HUDEP-2 (cell line): ENCODE measurements around the gene ZNF511.

Source experiments
- DNase-seq, 76 experiments: peaks; one replicate each; lab custom pipeline; 2025; ENCODE audit not compliant: unreplicated experiment in 76 of 76; lab: John Stamatoyannopoulos, UW

The ZNF511 gene

DNA sequence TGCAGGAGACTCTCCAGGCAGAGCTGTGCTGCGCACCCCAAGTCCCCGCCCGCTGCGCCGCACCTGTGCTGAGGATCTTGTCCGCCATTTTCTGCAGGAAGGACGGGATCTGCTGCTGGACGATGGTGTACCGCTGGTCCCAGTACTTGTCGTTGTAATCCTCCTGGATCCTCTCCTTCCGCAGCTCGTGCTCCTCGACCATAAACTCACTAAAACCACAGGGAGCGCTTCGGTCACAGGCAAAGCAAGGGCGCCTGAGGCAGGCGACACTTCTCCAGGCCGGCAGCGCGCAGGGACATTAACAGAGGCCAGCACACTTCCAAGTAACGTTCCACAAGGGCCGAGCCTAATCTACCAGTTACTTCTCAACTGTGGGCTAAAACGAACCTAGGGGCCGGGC is 19.0 kb upstream of the ZNF511 start:
- no peak for DNase-seq

DNA sequence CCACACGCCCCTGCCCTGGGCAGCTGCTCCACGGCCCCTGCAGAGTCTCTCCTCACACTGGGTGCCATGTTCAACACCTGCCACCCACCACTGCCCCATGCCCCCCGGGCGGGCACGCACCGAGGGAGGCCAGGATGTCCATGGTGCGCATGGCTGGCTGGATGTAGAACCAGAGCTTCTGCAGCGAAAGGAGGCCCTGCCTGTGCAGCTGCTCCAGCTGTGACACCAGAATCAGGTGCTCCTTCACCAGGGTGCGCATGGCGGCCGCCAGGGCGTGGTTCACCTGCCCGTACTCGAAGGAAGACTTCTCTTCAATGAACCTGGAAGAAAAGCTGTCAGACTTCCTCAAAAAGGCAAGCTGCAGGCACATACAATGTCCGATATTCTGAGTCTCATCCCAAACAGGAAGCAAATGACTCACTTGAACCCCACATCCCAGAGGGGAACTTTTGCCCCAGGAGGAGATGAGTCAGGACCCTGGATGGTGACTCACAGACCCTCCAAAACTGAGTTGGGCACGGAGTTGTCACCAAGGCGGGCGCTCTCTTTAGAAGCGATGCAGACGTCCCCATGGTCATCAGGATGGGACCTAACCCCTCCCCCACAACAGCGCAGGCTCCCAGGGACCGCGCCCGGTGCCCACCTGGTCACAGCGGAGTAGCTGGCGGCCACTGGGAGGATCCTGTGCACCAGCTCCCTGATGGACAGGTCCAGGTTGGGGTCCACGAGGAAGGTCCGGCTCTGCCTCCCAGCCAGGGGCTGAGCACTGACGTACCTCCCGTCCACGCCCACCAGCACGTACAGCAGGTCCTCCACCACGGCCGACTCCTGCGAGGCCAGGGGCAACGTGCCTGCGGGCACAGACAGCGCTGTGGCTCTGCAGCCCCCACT is 15.6 kb upstream of the ZNF511 start:
- no peak for DNase-seq

DNA sequence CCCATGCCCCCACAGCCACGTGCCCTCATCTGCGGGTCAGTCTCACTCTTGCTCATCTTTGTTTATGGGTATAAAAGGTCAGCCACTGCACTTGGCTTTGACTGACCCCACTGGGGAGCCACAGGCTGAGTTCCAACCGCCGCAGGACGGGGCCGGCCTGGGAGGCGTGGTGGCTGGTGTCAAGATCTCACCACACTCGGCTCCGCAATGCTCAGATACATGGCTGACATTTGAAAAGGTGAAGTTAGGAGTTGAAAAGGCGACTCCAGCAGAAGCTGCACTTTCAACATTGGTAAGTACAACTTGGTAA is 14.9 kb upstream of the ZNF511 start:
- no peak for DNase-seq

DNA sequence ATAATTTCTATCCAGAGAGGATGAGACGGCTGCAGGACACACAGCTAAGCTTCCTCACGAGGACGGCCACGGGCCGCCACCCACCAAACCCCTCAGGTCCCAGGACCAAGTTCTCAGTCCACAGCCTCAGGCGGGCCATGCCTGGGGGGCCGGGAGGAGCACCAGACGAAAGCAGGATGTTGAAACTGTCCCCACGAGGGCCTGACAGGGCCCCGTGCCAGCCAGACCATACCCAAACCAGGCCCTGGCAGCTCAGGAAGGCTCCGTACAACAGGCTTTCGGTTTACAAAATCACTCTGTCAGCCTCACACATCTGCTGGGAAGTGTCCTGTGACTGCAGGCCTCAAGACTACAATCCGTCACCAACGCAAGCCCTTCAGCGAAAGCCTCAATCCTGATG is 14.5 kb upstream of the ZNF511 start:
- DNase-seq, result no peak

DNA sequence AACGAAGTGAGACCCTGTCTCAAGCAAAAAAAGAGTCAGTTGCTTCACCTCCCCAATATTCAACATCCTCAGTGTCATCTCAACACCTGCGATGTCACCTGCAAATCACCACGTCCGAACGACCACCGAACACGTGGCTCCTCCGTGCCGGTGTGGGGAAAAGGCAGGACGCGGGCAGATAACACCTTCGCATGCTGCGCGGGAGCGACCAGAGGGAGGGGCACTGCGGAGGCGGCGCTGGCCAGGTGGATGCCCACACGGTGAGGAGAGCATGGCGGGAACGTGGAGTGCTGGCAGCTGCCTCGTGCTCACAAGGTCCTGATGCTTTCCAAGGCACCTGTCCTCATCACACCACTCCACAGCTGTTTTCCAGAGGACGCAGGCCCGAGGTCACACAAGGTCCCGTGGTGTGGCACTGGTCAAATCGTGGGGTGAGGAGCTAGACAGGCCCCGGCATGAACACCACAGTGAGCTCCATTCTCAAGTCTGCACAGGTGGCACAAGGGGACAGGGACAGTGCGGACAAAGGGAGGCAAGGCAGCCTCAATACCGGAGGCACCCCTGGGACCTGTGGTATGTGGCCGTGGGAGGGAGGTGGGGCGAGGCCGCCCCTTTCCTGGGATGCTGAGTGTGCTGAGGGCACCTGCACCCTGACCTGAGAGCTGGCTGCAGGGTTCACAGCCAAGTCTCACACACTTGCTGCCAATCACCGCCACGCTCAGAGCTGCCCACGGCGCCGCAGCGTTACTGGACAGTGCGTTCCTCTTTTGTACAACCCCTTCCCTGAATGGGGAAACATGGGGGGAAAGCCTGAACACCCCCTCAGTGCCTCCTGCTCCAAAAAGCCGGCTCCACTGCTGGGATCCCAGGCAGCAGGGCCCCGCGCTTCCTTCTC is 13.0 kb upstream of the ZNF511 start:
- no peak for DNase-seq

DNA sequence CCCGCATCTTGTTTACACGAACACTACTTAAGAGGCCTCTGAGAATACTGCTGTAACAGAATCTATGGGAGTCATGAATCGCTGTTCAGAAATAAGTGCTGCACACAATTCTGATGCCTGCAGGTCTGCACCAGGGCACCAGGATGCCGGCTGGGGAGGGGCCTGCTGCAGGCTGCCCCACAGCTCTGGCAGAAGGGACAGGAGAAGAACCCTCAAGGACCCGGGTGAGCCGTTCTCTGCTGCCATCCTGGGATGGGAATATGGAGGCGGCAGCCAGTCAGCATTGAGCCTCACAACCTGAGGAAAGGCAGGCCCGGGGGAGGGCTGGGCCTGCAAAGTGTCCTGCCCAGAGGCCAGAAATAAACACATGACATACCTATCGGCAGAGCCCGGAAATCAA is 11.2 kb upstream of the ZNF511 start:
- no peak for DNase-seq

DNA sequence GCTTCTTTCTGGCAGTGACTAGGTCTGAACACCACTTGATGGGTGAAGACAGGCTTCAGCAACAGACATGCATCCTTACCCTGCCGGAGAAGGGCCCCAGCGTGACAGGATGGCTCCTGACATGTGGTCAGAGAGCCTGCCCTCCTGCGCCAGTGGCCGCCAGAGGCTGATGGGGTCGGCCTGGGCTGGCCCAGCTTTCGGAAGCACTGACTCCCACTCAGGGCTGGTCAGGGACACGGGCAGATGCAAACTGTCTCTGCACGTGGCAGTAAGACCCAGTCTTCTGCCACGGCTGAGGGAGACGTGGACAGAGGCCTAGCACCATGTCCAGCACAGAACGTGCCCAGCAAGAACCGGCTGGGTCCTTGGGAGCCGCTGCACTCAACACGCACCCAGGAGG is 10.2 kb upstream of the ZNF511 start:
- DNase-seq, result no peak

DNA sequence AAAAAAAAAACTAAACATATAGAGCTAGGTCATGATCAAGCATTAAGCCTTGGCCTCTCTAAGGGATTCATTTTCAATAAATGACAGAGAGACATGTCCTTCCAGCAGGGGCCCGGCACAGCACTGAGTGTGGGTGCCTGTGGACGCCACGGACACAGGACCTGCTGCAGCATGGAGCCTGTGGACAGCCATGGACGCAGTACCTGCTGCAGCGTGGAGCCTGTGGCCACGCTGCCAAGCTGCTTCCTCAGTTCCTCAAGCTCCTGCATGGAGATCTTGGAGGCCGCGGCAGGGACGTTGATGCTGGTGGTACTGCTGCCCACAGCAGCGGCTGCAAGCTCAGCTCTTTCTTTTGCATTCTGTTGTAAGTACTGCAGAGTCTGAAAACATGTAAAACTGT is 9.5 kb upstream of the ZNF511 start:
- no peak for DNase-seq

DNA sequence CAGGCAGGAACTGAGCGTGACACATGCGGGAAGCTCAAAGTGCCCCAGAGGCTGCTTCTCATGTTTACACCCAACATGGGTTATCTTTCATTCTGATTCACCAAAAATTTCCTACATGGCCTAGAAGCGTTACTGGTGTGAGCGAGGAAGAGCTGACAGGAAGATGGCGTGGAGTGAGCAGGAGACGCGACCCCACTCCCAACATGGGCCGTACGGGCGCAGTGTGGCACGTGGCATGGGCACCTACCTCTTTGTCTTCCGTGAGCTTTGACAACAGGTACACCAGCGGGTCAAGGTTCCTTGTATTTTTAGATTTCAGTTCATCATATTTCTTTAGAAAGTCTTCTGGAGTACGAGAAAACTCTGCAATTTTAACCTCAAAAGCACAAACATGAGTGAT is 9.0 kb upstream of the ZNF511 start:
- no peak for DNase-seq

DNA sequence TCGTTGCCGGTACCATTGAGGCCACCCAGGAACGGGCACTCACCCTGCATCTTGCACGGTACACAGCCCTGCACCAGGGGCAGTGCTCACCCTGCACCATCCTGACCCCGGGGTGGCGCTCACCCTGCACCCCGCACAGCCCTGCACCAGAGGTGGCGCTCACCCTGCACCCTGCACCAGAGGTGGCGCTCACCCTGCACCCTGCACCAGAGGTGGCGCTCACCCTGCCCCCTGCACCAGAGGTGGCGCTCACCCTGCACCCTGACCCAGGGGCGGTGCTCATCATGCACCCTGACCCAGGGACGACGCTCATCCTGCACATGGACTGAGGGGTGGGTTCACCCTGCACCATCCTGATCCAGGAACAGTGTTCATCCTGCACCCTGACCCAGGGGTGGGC is 6.5 kb upstream of the ZNF511 start:
- no peak for DNase-seq

DNA sequence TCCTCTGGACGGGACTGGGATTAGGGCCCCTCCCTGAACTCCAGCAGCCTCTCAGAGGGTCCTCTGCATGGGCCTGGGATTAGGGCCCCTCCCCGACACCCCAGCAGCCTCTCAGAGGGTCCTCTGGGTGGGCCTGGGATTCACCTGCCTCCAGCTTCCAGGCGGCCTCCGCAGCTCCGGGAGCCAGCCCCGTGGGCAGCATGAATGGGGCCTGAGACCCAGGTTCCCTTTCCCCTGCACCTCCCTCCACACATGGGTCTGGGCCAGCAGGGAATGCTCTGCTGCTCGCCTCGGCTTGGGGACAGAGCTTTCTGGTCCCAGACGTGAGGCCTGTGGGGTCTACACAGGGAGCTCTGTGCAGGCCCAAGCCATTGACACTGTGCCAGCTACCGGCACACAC is 5.5 kb upstream of the ZNF511 start:
- DNase-seq, result no peak

DNA sequence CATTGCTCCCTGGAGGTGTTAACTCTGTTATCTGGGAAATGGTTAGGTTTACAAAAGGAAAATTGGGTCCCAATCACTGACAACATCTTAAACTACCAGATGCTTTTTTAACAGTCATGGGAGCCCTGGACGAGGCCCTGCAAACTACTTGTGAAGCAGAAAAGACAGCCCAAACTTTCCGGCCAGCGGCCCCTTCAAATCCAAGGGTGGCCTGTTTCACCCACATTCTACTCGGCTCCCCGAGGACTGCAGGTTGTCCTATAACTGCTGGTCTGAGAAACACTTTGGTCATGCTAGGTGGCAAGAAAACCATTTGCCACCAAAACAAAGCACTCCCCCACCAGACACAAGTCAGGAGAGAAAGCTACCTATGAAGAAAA is 2.6 kb upstream of the ZNF511 start:
- no peak for DNase-seq

DNA sequence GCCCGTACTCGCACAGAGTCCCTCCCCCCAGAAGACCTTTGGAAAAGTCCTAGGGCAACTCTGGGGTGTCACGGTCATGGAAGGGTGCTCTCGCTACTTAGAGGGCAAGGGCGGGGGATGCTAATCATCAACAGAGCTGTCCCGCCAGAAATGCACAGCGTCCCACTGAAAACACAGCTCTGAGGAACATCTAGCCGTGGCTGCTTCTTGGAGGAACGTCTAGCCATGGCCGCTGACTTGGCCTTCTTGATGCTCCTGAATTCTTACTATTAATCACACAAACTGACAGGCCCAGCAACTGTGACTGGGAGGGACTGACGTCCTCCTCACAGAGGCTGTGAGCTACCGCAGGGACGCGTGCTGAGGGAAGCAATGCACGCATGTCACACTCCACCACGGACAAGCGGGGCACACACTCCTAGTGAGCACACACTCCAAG is 1.8 kb upstream of the ZNF511 start:
- peak in 1 of 76 experiments; percentile 5 for DNase-seq

DNA sequence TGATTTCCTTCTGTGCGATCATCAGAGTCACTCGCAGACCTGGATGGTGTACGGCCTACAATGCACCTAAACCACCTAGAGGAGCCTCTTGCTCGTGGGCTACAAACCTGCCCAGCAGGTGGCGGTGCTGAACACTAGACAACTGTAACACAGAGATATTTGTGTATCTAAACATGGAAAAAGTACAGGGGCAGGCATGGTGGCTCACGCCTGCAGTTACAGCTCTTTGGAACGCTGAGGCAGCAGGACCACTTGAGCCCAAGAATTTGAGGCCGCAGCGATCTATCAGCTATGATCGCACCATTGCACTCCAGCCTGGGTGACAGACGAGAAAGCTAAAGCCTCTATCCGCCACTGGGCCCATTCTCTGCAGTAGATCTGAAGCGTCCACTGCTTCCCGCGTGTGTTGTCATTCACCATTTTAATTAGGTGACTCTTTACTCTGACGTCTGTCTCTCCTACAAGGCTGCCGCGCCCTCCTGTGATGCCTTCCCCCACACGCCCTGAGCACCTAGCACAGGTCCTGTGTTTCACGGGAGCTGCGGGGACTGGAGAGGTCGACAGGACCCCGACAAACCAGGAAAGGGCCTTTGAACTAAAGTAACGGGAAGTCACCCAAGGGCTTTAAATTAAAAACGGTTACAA is 816 bp upstream of the ZNF511 start:
- DNase-seq, result peak in 73 of 76 experiments; percentile 15 to 86 (median 58)

DNA sequence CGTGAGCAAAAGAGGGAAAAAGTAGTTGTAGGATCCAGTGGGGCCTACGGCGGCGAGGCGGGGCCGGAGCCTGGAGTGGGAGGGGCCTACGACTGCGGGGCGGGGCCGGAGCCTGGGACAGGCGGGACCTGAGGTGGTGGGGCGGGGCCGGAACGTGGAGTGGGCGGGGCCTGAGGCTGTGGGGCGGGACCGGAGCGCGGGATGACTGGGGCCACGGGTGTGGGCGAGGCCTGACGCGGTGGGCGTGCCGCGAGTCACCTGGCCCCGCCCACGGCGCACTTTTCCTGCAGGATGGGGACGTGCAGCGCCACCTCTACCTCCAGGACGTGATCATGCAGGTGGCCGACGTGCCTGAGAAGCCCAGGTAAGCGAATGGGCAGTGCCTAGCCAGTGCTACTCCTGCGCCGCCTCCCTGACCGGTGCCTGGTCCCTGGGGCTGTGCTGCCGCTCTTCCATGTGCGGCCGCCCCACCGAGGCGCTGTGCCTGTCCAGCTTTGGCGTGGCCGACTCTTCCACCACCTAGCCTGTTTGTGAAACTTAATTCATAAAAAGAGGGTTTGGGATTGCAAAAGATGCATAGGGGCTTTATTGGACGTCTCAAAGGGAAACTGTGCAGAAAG is 496 bp downstream of the ZNF511 start:
- DNase-seq, result peak in 73 of 76 experiments; percentile 29 to 96 (median 86)

DNA sequence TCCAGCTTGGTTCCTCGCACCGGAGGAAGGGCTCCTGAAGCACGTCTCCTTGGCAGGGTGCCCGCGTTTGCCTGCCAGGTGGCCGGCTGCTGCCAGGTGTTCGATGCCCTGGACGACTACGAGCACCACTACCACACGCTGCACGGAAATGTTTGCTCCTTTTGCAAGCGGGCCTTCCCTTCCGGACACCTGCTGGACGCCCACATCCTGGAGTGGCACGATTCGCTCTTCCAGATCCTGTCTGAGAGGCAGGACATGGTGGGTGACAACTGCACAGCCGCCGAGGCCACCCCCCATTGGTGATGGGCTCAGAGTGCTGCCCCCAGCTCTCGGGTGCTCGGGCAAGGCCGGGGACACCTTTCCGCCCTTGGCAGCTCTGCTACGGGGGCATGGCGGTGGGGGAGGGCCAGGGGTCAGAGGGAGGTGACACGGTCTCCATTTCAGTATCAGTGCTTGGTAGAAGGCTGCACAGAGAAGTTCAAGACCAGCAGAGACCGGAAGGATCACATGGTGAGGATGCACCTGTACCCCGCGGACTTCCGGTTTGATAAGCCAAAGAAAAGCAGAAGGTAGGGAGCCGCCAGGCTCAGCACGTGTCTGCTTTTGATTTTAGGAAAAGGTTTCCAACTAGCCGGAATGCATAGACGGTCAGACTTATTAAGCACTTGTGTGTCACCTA is 1.1 kb downstream of the ZNF511 start:
- DNase-seq, result no peak

DNA sequence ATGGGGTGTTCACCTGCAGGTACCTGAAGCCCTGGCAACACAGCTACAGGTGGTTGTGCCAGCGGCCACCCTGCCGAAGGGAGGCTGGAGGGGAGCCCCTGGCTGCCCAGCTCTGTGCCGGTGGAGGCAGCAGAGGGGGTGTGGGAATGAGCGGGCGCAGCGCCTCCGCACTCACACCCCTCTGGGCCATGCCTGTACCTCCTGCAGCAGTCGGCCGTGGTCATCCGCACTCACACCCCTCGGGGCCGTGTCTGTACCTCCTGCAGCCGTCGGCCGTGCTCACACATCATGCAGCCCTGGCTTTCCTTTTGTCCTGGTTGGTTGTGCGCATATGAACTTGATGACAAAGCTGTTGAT is 1.7 kb downstream of the ZNF511 start:
- no peak for DNase-seq

DNA sequence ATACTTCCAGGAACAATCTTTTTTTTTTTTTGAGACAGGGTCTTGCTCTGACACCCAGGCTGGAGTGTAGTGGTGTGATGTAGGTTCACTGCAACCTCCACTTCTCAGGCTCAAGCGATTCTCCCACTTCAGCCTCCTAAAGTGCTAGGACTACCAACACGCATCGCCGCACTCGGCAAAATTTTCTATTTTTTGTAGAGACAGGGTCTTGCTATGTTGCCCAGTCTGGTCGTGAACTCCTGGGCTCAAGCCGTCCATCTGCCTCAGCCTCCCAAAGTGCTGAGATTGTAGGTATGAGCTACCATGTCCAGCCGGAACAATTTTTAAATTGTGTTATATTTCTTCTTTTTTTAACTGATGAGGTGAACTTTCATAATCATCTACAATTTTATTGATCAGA is 2.1 kb downstream of the ZNF511 start:
- no peak for DNase-seq

DNA sequence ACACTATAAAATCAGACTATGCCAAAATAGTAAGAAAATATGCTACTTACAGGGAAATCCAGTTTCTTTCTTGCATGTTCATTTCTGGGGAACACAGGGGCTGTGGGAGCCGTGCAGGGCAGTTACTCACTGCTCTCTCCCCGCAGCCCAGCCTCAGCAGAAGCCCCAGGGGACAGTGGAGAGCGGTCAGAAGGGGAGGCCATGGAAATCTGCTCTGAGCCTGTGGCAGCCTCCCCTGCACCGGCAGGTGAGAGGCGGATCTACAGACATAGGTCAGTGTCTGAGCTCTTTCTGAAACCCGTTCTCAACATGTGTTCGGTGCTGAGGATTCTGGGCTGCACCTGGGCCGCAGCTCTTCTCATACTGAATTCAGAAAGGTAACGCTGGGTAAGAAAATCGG is 2.9 kb downstream of the ZNF511 start:
- no peak for DNase-seq

DNA sequence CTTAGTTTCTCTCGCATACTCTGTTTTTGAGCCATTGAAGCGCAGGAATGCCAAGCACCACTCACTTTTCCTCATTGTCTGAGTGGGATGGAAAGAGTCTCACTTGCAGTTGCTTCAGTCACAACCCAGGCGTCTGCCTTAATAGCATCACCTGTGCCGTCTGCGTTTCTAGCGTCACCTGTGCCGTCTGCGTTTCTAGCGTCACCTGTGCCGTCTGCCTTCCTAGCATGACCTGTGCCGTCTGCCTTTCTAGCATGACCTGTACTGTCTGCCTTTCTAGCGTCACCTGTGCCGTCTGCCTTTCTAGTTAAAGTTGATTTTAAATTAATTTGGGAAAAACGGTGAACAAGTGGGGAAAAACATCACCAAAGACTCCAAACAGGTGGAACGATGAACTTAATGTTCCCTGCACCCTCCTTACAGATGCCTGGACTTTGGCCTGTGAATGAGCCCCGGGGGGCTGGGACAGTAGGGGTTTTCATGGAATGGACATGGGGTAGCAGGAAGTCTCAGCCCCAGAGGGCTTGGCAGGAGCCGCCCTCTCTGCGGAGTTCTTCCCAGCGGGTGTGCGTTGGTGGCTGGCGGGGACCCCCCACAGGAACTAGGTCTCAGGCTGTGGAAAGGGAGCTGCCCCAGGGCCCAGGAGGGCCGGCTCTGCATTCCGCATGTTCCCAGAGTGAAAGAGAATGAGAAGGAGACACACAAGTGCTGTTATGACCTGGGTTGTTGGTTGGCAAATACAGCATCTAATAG is 3.5 kb downstream of the ZNF511 start:
- no peak for DNase-seq
